ENCODE measurements around the gene GNG11. TPM values are rescaled to one million over a fixed set of nuclear protein-coding genes. Genes with fewer than 3 reads are reported as not detected.

The GNG11 gene
- total and polyA plus RNA-seq, 10 of the 15 experiments (the other 5 are each of a cell fraction or from before 2014, with no cell fraction given) = 0.15 to 2.4 (median 0.84) TPM

DNA sequence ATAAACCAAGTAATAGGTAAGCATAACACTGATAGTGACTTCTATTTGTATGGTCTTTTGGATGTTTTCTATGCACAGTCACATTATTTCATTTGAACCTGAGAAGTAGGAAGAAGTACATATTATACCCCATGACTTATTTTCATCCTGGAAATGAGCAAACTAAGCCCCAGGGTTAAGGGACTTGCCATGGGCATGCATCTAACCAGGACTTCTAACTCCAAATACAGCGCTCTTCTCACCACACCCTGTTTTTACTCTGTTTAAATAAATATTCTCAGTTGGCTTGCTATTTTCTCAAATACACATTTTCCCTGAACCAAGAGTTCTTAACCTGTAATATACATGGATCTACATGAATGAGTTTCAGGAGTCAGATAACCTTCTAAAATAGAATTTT is 16.3 kb downstream of the GNG11 start (continued):
- TF ChIP-seq CTCF (IDR thresholded peaks at IDR 0.05 in 2 of 3, conservative IDR thresholded peaks at IDR 0.05 in 1 of 3; ENCODE audit: control insufficient read depth in 2 of 3, extremely low read depth in 1 of 3, insufficient read depth in 1 of 3, low read depth in 3 of 3, low read length in 3 of 3) = no peak
- no peak for TF ChIP-seq JUND (IDR thresholded peaks at IDR 0.05; ENCODE audit: low read depth, low read length)
- no peak for TF ChIP-seq RBBP5 (conservative IDR thresholded peaks at IDR 0.05)
- TF ChIP-seq YBX1 (IDR thresholded peaks at IDR 0.05) = no peak
- no peak for TF ChIP-seq E2F4 (IDR thresholded peaks at IDR 0.05; ENCODE audit: low read depth, low read length)
- no peak for TF ChIP-seq RAD51 (IDR thresholded peaks at IDR 0.05)

DNA sequence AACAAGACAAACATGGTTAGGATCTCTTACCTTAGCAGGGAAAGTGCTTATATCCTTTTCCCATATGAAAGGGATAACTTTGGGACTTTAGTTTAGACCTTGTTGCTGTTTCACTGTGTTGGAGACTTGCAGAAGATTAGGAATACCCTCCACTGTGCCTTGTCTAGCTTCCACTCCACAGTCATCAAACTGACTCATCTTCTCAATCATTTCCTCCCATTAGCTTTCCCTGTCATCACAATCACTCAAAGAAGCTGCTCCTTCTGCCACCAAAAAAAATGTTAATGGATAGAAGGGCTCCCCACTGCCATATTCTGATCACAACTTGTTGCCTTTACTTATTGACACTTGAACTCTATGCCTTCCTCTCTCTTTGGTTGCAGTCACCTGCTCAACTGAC is 16.8 kb downstream of the GNG11 start:
- no peak for ATAC-seq
- no peaks in the 10 kb centered on the region for H3K36me3 ChIP-seq (ENCODE audit: control insufficient read depth in 2 of 2, insufficient read depth in 2 of 2, low read length in 1 of 2)
- ChIA-PET POLR2A (no interaction called here), CTCF (no interaction called here), SMC1A (ENCODE audit: uncharacterized antibody, unreplicated experiment) (no interaction called here), RAD21 (ENCODE audit: unreplicated experiment) (no interaction called here)
- no peaks in the 10 kb centered on the region for H3K4me1 ChIP-seq (ENCODE audit: control insufficient read depth, insufficient read depth, low read length)
- intact Hi-C loops (cut with micrococcal nuclease; ENCODE audit: unreplicated experiment) = no loop called here
- H3K9me3 ChIP-seq (replicated peaks; ENCODE audit: control insufficient read depth, insufficient read depth, low read length) = no peaks in the 10 kb centered on the region; the same call in 2 of the 3 replicates
- H3K9ac ChIP-seq (ENCODE audit: control insufficient read depth, insufficient read depth, low read length) = no peak overlapping the region
- no TSS peak for BruUV-seq (replicated peaks)
- H3K79me2 ChIP-seq (ENCODE audit: control insufficient read depth, insufficient read depth, low read length) = no peaks in the 10 kb centered on the region
- H3K27ac ChIP-seq (ENCODE audit: control insufficient read depth, insufficient read depth) = no peak overlapping the region
- no peaks in the 10 kb centered on the region for H4K20me1 ChIP-seq (ENCODE audit: control insufficient read depth, insufficient read depth)
- H3K27me3 ChIP-seq (replicated peaks in 1 of 2; ENCODE audit: control insufficient read depth in 2 of 2, insufficient read depth in 2 of 2, low read length in 1 of 2) = no peaks in the 10 kb centered on the region
- H3K4me3 ChIP-seq = no peak overlapping the region
- H2AFZ ChIP-seq (ENCODE audit: control insufficient read depth, low read depth, low read length) = no peak overlapping the region
- no peak for DNase-seq (ENCODE audit: low read depth, low spot score)
- FAIRE-seq = no peak
- H3K4me2 ChIP-seq (ENCODE audit: control insufficient read depth, insufficient read depth) = no peak overlapping the region
- in situ Hi-C loops (cut with MboI) = no loop called here
- TF ChIP-seq TARDBP (IDR thresholded peaks at IDR 0.05; ENCODE audit: borderline replicate concordance) = no peak
- no peak for TF ChIP-seq STAT1 (conservative IDR thresholded peaks at IDR 0.05)
- TF ChIP-seq ZNF217 (IDR thresholded peaks at IDR 0.05) = no peak
- no peak for TF ChIP-seq HDGF (IDR thresholded peaks at IDR 0.05)
- no peak for TF ChIP-seq GABPA (IDR thresholded peaks at IDR 0.05; ENCODE audit: low read depth)
- TF ChIP-seq, protein P1, sequence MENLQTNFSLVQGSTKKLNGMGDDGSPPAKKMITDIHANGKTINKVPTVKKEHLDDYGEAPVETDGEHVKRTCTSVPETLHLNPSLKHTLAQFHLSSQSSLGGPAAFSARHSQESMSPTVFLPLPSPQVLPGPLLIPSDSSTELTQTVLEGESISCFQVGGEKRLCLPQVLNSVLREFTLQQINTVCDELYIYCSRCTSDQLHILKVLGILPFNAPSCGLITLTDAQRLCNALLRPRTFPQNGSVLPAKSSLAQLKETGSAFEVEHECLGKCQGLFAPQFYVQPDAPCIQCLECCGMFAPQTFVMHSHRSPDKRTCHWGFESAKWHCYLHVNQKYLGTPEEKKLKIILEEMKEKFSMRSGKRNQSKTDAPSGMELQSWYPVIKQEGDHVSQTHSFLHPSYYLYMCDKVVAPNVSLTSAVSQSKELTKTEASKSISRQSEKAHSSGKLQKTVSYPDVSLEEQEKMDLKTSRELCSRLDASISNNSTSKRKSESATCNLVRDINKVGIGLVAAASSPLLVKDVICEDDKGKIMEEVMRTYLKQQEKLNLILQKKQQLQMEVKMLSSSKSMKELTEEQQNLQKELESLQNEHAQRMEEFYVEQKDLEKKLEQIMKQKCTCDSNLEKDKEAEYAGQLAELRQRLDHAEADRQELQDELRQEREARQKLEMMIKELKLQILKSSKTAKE (IDR thresholded peaks at IDR 0.05; ENCODE audit: low read depth, poor library complexity, severe bottlenecking) = no peak
- TF ChIP-seq IRF5 (IDR thresholded peaks at IDR 0.05; ENCODE audit: borderline replicate concordance) = no peak
- TF ChIP-seq NFIC (IDR thresholded peaks at IDR 0.05; ENCODE audit: low read depth, low read length) = no peak
- TF ChIP-seq SMAD1 (IDR thresholded peaks at IDR 0.05; ENCODE audit: low read depth, partially characterized antibody) = no peak

Measured in GM12878 (cell line).